HL-60 (cell line): ENCODE results near the gene TNFAIP8.

Experiments used
- CTCF ChIP-seq: IDR thresholded peaks from one replicate; pipeline ENCODE4 v1.5.1; 2011; ENCODE audit warnings: low read length, control low read depth, inconsistent platforms; ENCODE audit not compliant: insufficient read depth
- GABPA ChIP-seq: IDR thresholded peaks from 2 replicates; pipeline ENCODE4 v1.6.1; 2012; ENCODE audit warnings: low read depth
- POLR2AphosphoS5 ChIP-seq: IDR thresholded peaks from 2 replicates; pipeline ENCODE4 v1.6.1; 2012; ENCODE audit warnings: low read depth

GRCh38 chr5:119373449-119373858 is 17.6 kb downstream of the TNFAIP8 start:
- no peak for TF ChIP-seq CTCF
- no peak for TF ChIP-seq POLR2AphosphoS5
- TF ChIP-seq GABPA = no peak
